Progenitor cell of endocrine pancreas (in vitro differentiated cells): Measurements from ENCODE around the gene PROSER1. TPM values are rescaled to one million over a fixed set of nuclear protein-coding genes. Genes with fewer than 3 reads are reported as not detected.

Experiments used
- DNase-seq: peaks from one replicate; pipeline ENCODE4 v3.0.0; 2021; ENCODE audit warnings: low spot score; ENCODE audit not compliant: unreplicated experiment
- H3K27ac Mint-ChIP-seq: 2 replicates; pipeline ENCODE4 v1.8.0; 2021; ENCODE audit warnings: mild to moderate bottlenecking, moderate library complexity, mixed read lengths
- H3K27me3 Mint-ChIP-seq: 2 replicates; pipeline ENCODE4 v1.8.0; 2021; ENCODE audit warnings: mixed read lengths
- H3K36me3 Mint-ChIP-seq: 2 replicates; pipeline ENCODE4 v1.8.0; 2022; ENCODE audit warnings: mixed read lengths; ENCODE audit not compliant: insufficient read depth
- H3K4me1 Mint-ChIP-seq: 2 replicates; pipeline ENCODE4 v1.8.0; 2021; ENCODE audit warnings: low read depth, mixed read lengths
- H3K4me3 Mint-ChIP-seq: 2 replicates; pipeline ENCODE4 v1.8.0; 2021; ENCODE audit warnings: low read depth, mild to moderate bottlenecking, moderate library complexity, mixed read lengths
- H3K9me3 Mint-ChIP-seq: 2 replicates; pipeline ENCODE4 v1.8.0; 2021; ENCODE audit warnings: low read depth, mixed read lengths
- CTCF ChIP-seq: fragments of 200-600 bp; sonication (generic); IDR thresholded peaks from one replicate; pipeline ENCODE4 v1.5.0; 2021; ENCODE audit warnings: antibody characterized with exemption, mild to moderate bottlenecking; ENCODE audit not compliant: unreplicated experiment
- total RNA-seq: library from RNA; stranded (reverse); gene quantifications from 2 replicates; pipeline ENCODE4 v1.2.1, GENCODE V29; 2021

PROSER1 gene
- total RNA-seq, 1 donor from 2014 or later: 66.4 TPM

GRCh38 chr13:38981096-38981495 lies 56.8 kb downstream of the PROSER1 start:
- Mint-ChIP-seq H3K4me3 (no peak overlapping the region), H3K4me1 (peaks cover 7% of the 10 kb centered on the region), H3K27me3 (no peaks in the 10 kb centered on the region), H3K27ac (no peak overlapping the region), H3K9me3 (peaks cover 16% of the 10 kb centered on the region), H3K36me3 (no peaks in the 10 kb centered on the region)
- DNase-seq: no peak
- TF ChIP-seq CTCF: no peak

GRCh38 chr13:38980750-38981078 lies 57.2 kb downstream of the PROSER1 start:
- no peak overlapping the region for H3K27ac Mint-ChIP-seq
- H3K9me3 Mint-ChIP-seq: peaks cover 16% of the 10 kb centered on the region
- DNase-seq: no peak
- no peaks in the 10 kb centered on the region for H3K36me3 Mint-ChIP-seq
- no peak for TF ChIP-seq CTCF
- peaks cover 7% of the 10 kb centered on the region for H3K4me1 Mint-ChIP-seq
- H3K4me3 Mint-ChIP-seq: no peak overlapping the region
- no peaks in the 10 kb centered on the region for H3K27me3 Mint-ChIP-seq

- TF ChIP-seq CTCF: no peak
- no peak for DNase-seq
- H3K9me3 Mint-ChIP-seq: peaks cover 16% of the 10 kb centered on the region
- no peak overlapping the region for H3K4me3 Mint-ChIP-seq
- H3K27me3 Mint-ChIP-seq: no peaks in the 10 kb centered on the region
- no peak overlapping the region for H3K27ac Mint-ChIP-seq
- H3K4me1 Mint-ChIP-seq: peaks cover 7% of the 10 kb centered on the region
- H3K36me3 Mint-ChIP-seq: no peaks in the 10 kb centered on the region
These were observed 57.8 kb downstream of the PROSER1 start for GRCh38 chr13:38979891-38980749.

GRCh38 chr13:38970380-38971051 lies 67.4 kb downstream of the PROSER1 start:
- TF ChIP-seq CTCF: no peak
- no peak for DNase-seq
- H3K36me3 Mint-ChIP-seq: no peaks in the 10 kb centered on the region
- H3K27ac Mint-ChIP-seq: no peak overlapping the region
- no peaks in the 10 kb centered on the region for H3K9me3 Mint-ChIP-seq
- H3K27me3 Mint-ChIP-seq: no peaks in the 10 kb centered on the region
- H3K4me3 Mint-ChIP-seq: no peak overlapping the region
- H3K4me1 Mint-ChIP-seq: no peaks in the 10 kb centered on the region

GRCh38 chr13:38969187-38969586 lies 68.7 kb downstream of the PROSER1 start:
- TF ChIP-seq CTCF: no peak
- Mint-ChIP-seq H3K27me3 (no peaks in the 10 kb centered on the region), H3K4me1 (no peaks in the 10 kb centered on the region), H3K27ac (no peak overlapping the region), H3K36me3 (no peaks in the 10 kb centered on the region), H3K9me3 (no peaks in the 10 kb centered on the region), H3K4me3 (no peak overlapping the region)
- DNase-seq: no peak
